DOHH2 (cell line): ENCODE measurements around the gene TSTD1.

Experiments used
- H3F3A ChIP-seq: fragments of 200-600 bp; sonication (generic), shearing (Covaris generic); 2 replicates; pipeline ENCODE4 v1.6.0; 2016; ENCODE audit warnings: antibody characterized with exemption, mild to moderate bottlenecking; ENCODE audit not compliant: control insufficient read depth, insufficient read depth
- H3K27ac ChIP-seq: fragments of 200-600 bp; sonication (generic); 2 replicates; pipeline ENCODE4 v1.5.1; 2014; ENCODE audit warnings: low read depth, mild to moderate bottlenecking, low read length, moderate library complexity
- H3K27me3 ChIP-seq: fragments of 200-600 bp; sonication (generic); 2 replicates; pipeline ENCODE4 v1.6.1; 2014; ENCODE audit warnings: mild to moderate bottlenecking, low read length, mixed read lengths; ENCODE audit not compliant: control insufficient read depth
- H3K36me3 ChIP-seq: fragments of 200-600 bp; sonication (generic); 2 replicates; pipeline ENCODE4 v1.6.1; 2014; ENCODE audit warnings: mild to moderate bottlenecking, low read length, moderate library complexity, mixed read lengths; ENCODE audit not compliant: control insufficient read depth
- H3K4me1 ChIP-seq: fragments of 200-600 bp; sonication (generic); 2 replicates; pipeline ENCODE4 v1.6.1; 2014; ENCODE audit warnings: mild to moderate bottlenecking, low read length, mixed read lengths; ENCODE audit not compliant: control insufficient read depth
- H3K4me2 ChIP-seq: fragments of 200-600 bp; sonication (generic); 2 replicates; pipeline ENCODE4 v1.6.0; 2014; ENCODE audit warnings: mild to moderate bottlenecking, low read length, moderate library complexity
- H3K4me3 ChIP-seq: fragments of 200-600 bp; sonication (generic); 2 replicates; pipeline ENCODE4 v1.5.1; 2014; ENCODE audit warnings: mild to moderate bottlenecking, low read length, mixed read lengths
- H3K79me2 ChIP-seq: fragments of 200-600 bp; sonication (generic); 2 replicates; pipeline ENCODE4 v1.6.1; 2014; ENCODE audit warnings: mild to moderate bottlenecking, low read length, mixed read lengths; ENCODE audit not compliant: control insufficient read depth
- H3K9me2 ChIP-seq: fragments of 200-600 bp; sonication (generic); replicated peaks from 2 replicates; pipeline ENCODE4 v1.6.1; 2014; ENCODE audit warnings: mild to moderate bottlenecking, low read length, mixed read lengths; ENCODE audit not compliant: control insufficient read depth
- H3K9me3 ChIP-seq: fragments of 200-600 bp; sonication (generic); 2 replicates; pipeline ENCODE4 v1.6.1; 2014; ENCODE audit warnings: antibody characterized with exemption, low read length, mixed read lengths; ENCODE audit not compliant: control insufficient read depth, insufficient read depth
- H4K20me1 ChIP-seq: fragments of 200-600 bp; sonication (generic); 2 replicates; pipeline ENCODE4 v1.6.0; 2014; ENCODE audit warnings: low read depth, mild to moderate bottlenecking, antibody characterized with exemption, low read length, moderate library complexity; ENCODE audit not compliant: control insufficient read depth, insufficient read depth
- EZH2phosphoT487 ChIP-seq: fragments of 200-600 bp; sonication (generic); IDR thresholded peaks from 2 replicates; pipeline ENCODE4 v1.6.1; 2017; ENCODE audit warnings: borderline replicate concordance, mild to moderate bottlenecking, antibody characterized with exemption, low read length, moderate library complexity, mixed read lengths
- TF ChIP-seq, protein P1 (sequence below): fragments of 200-600 bp; sonication (generic); IDR thresholded peaks from one replicate; pipeline ENCODE4 v1.5.1; 2014; ENCODE audit warnings: antibody characterized with exemption, mild to moderate bottlenecking, low read depth, low read length; ENCODE audit not compliant: poor library complexity, severe bottlenecking

Gene TSTD1

DNA sequence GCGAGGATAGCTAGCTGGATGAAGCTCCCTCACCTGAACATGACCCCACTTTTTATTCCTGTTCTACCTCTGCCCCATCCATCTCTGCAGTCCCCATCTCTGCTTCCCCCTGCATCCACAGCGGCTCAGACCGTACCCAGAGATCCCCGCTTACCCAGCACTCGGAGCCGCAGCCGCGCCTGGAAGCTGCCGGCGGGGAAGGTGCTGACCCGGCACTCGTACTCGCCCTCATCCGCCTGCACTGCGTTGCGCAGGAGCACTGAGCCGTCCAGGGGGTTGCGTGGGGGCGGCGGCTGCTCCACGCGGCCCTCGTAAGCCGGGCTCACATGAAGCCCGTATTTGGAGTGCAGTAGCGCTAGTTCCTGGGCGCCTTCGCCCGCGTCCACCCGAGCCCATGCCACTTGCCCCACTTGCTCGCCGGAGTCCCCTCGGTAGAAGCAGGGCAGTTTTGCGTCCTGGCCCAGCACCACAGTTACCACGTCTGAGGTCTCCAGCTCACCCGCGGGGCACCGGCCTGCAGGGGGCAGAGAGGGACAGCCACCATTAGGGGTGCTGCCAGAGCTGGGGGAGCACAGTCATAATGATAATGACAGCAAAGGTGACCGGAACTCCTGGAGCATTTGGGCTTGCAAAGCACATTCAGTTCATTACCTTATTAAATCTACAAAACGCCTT, 40.8 kb upstream of the TSTD1 start:
- no peaks in the 10 kb centered on the region for H3K79me2 ChIP-seq
- no peaks in the 10 kb centered on the region; the same call in 1 of the 2 replicates for H3K27me3 ChIP-seq
- no peaks in the 10 kb centered on the region for H4K20me1 ChIP-seq
- no peaks in the 10 kb centered on the region for H3K9me3 ChIP-seq
- H3K27ac ChIP-seq, result no peak overlapping the region
- no peak overlapping the region for H3K4me2 ChIP-seq
- no peaks in the 10 kb centered on the region for H3K4me1 ChIP-seq
- H3F3A ChIP-seq, result no peaks in the 10 kb centered on the region
- no peaks in the 10 kb centered on the region for H3K36me3 ChIP-seq
- H3K4me3 ChIP-seq, result no peak overlapping the region
- no peak for TF ChIP-seq EZH2phosphoT487
- TF ChIP-seq, protein P1, sequence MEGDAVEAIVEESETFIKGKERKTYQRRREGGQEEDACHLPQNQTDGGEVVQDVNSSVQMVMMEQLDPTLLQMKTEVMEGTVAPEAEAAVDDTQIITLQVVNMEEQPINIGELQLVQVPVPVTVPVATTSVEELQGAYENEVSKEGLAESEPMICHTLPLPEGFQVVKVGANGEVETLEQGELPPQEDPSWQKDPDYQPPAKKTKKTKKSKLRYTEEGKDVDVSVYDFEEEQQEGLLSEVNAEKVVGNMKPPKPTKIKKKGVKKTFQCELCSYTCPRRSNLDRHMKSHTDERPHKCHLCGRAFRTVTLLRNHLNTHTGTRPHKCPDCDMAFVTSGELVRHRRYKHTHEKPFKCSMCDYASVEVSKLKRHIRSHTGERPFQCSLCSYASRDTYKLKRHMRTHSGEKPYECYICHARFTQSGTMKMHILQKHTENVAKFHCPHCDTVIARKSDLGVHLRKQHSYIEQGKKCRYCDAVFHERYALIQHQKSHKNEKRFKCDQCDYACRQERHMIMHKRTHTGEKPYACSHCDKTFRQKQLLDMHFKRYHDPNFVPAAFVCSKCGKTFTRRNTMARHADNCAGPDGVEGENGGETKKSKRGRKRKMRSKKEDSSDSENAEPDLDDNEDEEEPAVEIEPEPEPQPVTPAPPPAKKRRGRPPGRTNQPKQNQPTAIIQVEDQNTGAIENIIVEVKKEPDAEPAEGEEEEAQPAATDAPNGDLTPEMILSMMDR, result peak; percentile 36
- H3K9me2 ChIP-seq, result no peaks in the 10 kb centered on the region

DNA sequence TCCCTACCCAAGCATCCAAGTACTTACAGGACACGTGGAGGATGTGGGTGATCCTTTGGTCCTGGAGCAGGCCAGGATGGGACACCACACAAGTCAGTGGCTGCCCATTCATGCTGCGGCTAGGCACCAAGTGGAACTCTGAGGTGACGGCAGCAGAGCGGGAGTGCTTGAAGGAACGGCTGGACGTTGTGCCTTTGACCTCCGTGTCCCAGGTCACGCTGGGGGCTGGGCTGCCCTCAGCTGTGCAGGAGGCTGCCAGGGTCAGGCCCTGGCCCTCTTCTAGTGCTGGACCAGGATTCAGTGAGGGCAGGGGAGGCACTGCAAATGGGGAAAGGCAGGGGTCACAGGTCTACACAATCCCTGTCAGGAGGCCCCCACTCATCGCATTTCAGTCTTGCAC, 38.7 kb upstream of the TSTD1 start:
- H3F3A ChIP-seq, result no peaks in the 10 kb centered on the region
- H3K9me3 ChIP-seq, result no peaks in the 10 kb centered on the region
- H4K20me1 ChIP-seq, result no peaks in the 10 kb centered on the region
- H3K27me3 ChIP-seq, result no peaks in the 10 kb centered on the region; the same call in 1 of the 2 replicates
- no peak overlapping the region for H3K4me3 ChIP-seq
- no peak overlapping the region for H3K4me2 ChIP-seq
- H3K79me2 ChIP-seq, result no peaks in the 10 kb centered on the region
- no peak overlapping the region for H3K27ac ChIP-seq
- no peaks in the 10 kb centered on the region for H3K36me3 ChIP-seq
- no peaks in the 10 kb centered on the region for H3K4me1 ChIP-seq
- TF ChIP-seq, protein P1, result no peak
- TF ChIP-seq EZH2phosphoT487, result no peak
- no peaks in the 10 kb centered on the region for H3K9me2 ChIP-seq

DNA sequence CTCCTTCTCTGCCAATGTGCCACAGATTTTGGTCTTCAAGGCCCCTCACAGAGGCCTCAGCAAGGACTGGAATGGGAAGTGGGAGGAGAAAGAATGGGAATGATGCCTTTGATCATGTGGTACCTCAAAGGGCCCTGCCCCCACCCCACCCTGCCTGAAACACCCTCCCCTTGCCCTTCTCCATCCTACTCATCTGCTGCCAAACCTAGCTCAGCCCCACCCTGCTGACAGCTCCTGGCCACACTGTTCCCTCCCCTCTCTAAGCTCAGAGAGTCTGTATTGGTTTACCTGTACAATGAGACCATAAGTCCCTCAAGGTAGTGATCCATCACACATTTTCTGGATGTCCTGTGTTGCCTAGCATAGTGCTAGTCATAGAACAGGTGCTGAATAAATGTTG, 37.6 kb upstream of the TSTD1 start:
- H3K9me3 ChIP-seq, result no peaks in the 10 kb centered on the region
- H3K79me2 ChIP-seq, result no peaks in the 10 kb centered on the region
- no peak overlapping the region for H3K4me2 ChIP-seq
- no peaks in the 10 kb centered on the region for H3K9me2 ChIP-seq
- peaks cover 3% of the 10 kb centered on the region; the same call in 1 of the 2 replicates for H3K4me1 ChIP-seq
- H3K4me3 ChIP-seq, result no peak overlapping the region
- no peaks in the 10 kb centered on the region; the same call in 1 of the 2 replicates for H3K27me3 ChIP-seq
- H3F3A ChIP-seq, result no peaks in the 10 kb centered on the region
- H4K20me1 ChIP-seq, result no peaks in the 10 kb centered on the region
- H3K36me3 ChIP-seq, result no peaks in the 10 kb centered on the region
- TF ChIP-seq EZH2phosphoT487, result no peak
- TF ChIP-seq, protein P1, result no peak
- H3K27ac ChIP-seq, result no peak overlapping the region
